ENCODE data around the gene MGAM2.
"Not testable (repeated sequence)": the region's sequence is repeated elsewhere in the genome, so short reads cannot be mapped to it uniquely, and the experiment has no call there.

Gene MGAM2

DNA sequence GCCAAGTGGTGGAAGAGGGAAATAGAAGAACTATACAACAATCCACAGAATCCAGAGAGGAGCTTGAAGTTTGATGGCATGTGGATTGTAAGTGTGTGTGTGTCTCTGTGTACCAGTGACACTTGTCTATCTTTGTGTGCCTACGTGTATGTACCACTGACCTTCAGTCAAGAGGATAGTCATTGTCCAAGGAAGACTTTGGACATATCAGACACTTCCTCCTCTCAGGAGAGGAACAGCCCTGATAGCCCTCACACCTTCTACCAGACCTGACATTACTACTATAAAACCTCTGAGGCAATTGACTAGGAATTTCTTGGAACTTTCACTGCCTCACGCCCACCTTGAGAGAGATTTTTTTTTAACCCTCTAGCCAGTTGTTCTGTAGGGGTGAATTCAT lies 19.6 kb upstream of the MGAM2 start:
- Histone ChIP-seq H3K4me2 (ENCODE audit: low read length) (no peak overlapping the region), H3K9me3 (ENCODE audit: insufficient read depth, low read length) (no peaks in the 10 kb centered on the region), H3K79me2 (ENCODE audit: low read length) (no peaks in the 10 kb centered on the region), H3K27me3 (ENCODE audit: low read depth, low read length) (peaks cover 10% of the 10 kb centered on the region; the same call in 1 of the 2 replicates), H3K9ac (ENCODE audit: low read length) (no peak overlapping the region), H2AFZ (ENCODE audit: low read depth, low read length) (no peak overlapping the region), H3K4me1 (ENCODE audit: low read length) (no peaks in the 10 kb centered on the region), H4K20me1 (ENCODE audit: insufficient read depth, low read length) (no peaks in the 10 kb centered on the region), H3K4me3 (ENCODE audit: low read length) (no peak overlapping the region), H3K36me3 (replicated peaks; ENCODE audit: low read depth, low read length) (no peaks in the 10 kb centered on the region), H3K27ac (ENCODE audit: low read length) (no peak overlapping the region)
- TF ChIP-seq, protein P1, sequence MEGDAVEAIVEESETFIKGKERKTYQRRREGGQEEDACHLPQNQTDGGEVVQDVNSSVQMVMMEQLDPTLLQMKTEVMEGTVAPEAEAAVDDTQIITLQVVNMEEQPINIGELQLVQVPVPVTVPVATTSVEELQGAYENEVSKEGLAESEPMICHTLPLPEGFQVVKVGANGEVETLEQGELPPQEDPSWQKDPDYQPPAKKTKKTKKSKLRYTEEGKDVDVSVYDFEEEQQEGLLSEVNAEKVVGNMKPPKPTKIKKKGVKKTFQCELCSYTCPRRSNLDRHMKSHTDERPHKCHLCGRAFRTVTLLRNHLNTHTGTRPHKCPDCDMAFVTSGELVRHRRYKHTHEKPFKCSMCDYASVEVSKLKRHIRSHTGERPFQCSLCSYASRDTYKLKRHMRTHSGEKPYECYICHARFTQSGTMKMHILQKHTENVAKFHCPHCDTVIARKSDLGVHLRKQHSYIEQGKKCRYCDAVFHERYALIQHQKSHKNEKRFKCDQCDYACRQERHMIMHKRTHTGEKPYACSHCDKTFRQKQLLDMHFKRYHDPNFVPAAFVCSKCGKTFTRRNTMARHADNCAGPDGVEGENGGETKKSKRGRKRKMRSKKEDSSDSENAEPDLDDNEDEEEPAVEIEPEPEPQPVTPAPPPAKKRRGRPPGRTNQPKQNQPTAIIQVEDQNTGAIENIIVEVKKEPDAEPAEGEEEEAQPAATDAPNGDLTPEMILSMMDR (IDR thresholded peaks at IDR 0.05; ENCODE audit: low read depth, low read length), result no peak
- no peak for TF ChIP-seq EZH2phosphoT487 (IDR thresholded peaks at IDR 0.05; ENCODE audit: low read depth)

DNA sequence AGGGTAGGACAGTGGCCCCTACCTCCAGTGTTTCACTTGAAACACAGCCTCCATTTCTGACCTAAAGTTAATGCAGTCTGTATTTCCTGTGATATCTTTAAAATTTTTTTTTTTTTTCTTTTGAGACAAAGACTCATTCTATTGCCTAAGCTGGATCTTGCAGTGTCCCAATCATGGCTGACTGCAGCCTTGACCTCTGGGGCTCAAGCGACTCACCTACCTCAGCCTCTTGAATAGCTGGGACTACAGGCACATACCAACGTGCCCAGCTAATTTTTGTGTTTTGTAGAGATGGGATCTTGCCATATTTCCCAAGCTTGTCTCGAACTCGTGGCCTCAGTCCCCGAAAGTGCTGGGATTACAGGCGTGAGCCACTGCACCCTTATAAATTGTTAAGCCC lies 16.7 kb upstream of the MGAM2 start:
- no peaks in the 10 kb centered on the region for H3K36me3 ChIP-seq (replicated peaks; ENCODE audit: low read depth, low read length)
- peaks cover 12% of the 10 kb centered on the region; the same call in 1 of the 2 replicates for H3K27me3 ChIP-seq (ENCODE audit: low read depth, low read length)
- no peak overlapping the region for H3K4me2 ChIP-seq (ENCODE audit: low read length)
- no peak for TF ChIP-seq EZH2phosphoT487 (IDR thresholded peaks at IDR 0.05; ENCODE audit: low read depth)
- TF ChIP-seq, protein P1 (IDR thresholded peaks at IDR 0.05; ENCODE audit: low read depth, low read length), result no peak
- H3K79me2 ChIP-seq (ENCODE audit: low read length), result no peaks in the 10 kb centered on the region
- no peaks in the 10 kb centered on the region for H4K20me1 ChIP-seq (ENCODE audit: insufficient read depth, low read length)
- H3K4me1 ChIP-seq (ENCODE audit: low read length), result no peaks in the 10 kb centered on the region
- H3K9ac ChIP-seq (ENCODE audit: low read length), result no peak overlapping the region
- no peak overlapping the region for H3K27ac ChIP-seq (ENCODE audit: low read length)
- no peaks in the 10 kb centered on the region for H3K9me3 ChIP-seq (ENCODE audit: insufficient read depth, low read length)
- no peak overlapping the region for H2AFZ ChIP-seq (ENCODE audit: low read depth, low read length)
- H3K4me3 ChIP-seq (ENCODE audit: low read length), result no peak overlapping the region

DNA sequence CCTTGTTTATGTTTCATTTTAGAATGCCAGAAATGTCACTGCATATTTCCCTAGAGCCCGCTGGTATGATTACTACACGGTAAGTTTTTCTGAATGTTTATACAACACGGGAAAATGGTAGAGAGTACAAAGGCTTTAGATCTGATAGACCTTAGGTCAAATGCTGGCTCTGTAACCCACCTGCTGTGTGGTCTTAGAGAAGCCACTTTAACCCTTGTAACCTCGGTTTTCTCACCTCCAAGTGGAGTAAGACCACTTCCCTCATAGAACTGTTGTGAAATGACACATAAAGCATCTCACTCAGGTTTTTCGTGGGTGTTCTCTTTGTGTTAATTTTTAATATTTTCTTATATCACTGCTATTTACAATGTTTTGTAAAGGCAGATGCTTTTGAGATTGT lies 13.9 kb upstream of the MGAM2 start:
- TF ChIP-seq, protein P1 (IDR thresholded peaks at IDR 0.05; ENCODE audit: low read depth, low read length), result no peak
- TF ChIP-seq EZH2phosphoT487 (IDR thresholded peaks at IDR 0.05; ENCODE audit: low read depth), result no peak
- Histone ChIP-seq H2AFZ (ENCODE audit: low read depth, low read length) (no peak overlapping the region), H3K9ac (ENCODE audit: low read length) (no peak overlapping the region), H3K79me2 (ENCODE audit: low read length) (no peaks in the 10 kb centered on the region), H3K4me2 (ENCODE audit: low read length) (no peak overlapping the region), H3K9me3 (ENCODE audit: insufficient read depth, low read length) (no peaks in the 10 kb centered on the region), H3K4me1 (ENCODE audit: low read length) (no peaks in the 10 kb centered on the region), H3K36me3 (replicated peaks; ENCODE audit: low read depth, low read length) (no peaks in the 10 kb centered on the region), H4K20me1 (ENCODE audit: insufficient read depth, low read length) (no peaks in the 10 kb centered on the region), H3K27ac (ENCODE audit: low read length) (no peak overlapping the region), H3K27me3 (ENCODE audit: low read depth, low read length) (peaks cover 12% of the 10 kb centered on the region), H3K4me3 (ENCODE audit: low read length) (no peak overlapping the region)

DNA sequence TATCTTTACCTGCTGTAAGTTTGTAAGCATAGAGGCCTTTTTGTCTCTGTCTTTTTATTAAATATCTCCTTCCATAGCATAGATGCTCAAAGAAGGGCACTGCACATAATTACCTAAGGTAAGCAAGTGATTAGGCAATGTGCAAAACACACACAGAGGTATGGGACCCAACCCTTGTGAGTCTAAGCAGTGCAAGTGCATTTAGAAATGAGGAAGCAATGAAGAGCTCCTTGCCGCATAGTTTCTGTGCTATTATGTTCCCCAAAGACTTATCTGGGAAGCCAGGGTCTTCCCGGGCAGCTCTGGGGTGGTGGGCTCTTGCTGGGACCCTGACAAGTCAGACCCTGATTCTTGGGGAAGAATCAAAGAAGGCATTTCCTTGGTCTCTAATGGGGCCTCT lies 13.5 kb upstream of the MGAM2 start:
- H3K27ac ChIP-seq (ENCODE audit: low read length), result no peak overlapping the region
- H3K36me3 ChIP-seq (replicated peaks; ENCODE audit: low read depth, low read length), result no peaks in the 10 kb centered on the region
- H3K4me1 ChIP-seq (ENCODE audit: low read length), result no peaks in the 10 kb centered on the region
- H3K4me2 ChIP-seq (ENCODE audit: low read length), result no peak overlapping the region
- no peak overlapping the region for H3K9ac ChIP-seq (ENCODE audit: low read length)
- no peak overlapping the region for H2AFZ ChIP-seq (ENCODE audit: low read depth, low read length)
- no peaks in the 10 kb centered on the region for H3K79me2 ChIP-seq (ENCODE audit: low read length)
- H3K4me3 ChIP-seq (ENCODE audit: low read length), result no peak overlapping the region
- H3K27me3 ChIP-seq (ENCODE audit: low read depth, low read length), result peaks cover 12% of the 10 kb centered on the region
- no peaks in the 10 kb centered on the region for H4K20me1 ChIP-seq (ENCODE audit: insufficient read depth, low read length)
- no peaks in the 10 kb centered on the region for H3K9me3 ChIP-seq (ENCODE audit: insufficient read depth, low read length)
- no peak for TF ChIP-seq EZH2phosphoT487 (IDR thresholded peaks at IDR 0.05; ENCODE audit: low read depth)
- TF ChIP-seq, protein P1 (IDR thresholded peaks at IDR 0.05; ENCODE audit: low read depth, low read length), result no peak

DNA sequence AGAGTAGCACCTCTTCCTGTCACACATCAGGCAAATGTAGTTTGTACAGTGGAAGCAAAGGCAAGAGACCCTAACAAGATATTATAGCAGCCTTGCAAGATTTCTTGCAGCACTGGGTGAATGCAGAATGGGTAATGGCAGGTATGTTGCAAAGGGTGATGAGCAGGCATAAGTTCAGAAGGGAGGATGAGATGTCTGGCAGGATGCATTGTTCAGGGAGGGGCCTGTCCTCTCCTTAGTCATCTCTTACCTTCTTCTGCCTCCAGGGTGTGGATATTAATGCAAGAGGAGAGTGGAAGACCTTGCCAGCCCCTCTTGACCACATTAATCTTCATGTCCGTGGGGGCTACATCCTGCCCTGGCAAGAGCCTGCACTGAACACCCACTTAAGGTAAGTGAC lies 12.2 kb upstream of the MGAM2 start:
- H2AFZ ChIP-seq (ENCODE audit: low read depth, low read length); H4K20me1 ChIP-seq (ENCODE audit: insufficient read depth, low read length); H3K36me3 ChIP-seq (replicated peaks; ENCODE audit: low read depth, low read length); H3K4me2 ChIP-seq (ENCODE audit: low read length); H3K4me3 ChIP-seq (ENCODE audit: low read length); H3K79me2 ChIP-seq (ENCODE audit: low read length); H3K4me1 ChIP-seq (ENCODE audit: low read length); H3K27ac ChIP-seq (ENCODE audit: low read length); H3K9ac ChIP-seq (ENCODE audit: low read length); H3K9me3 ChIP-seq (ENCODE audit: insufficient read depth, low read length): not testable (repeated sequence)
- H3K27me3 ChIP-seq (ENCODE audit: low read depth, low read length), result peaks cover 16% of the 10 kb centered on the region

All from OCI-LY3 (cell line).